ENCODE data around the gene XXYLT1.

- TF ChIP-seq TAF1 (IDR thresholded peaks at IDR 0.05; ENCODE audit: borderline replicate concordance, low read depth, low read length) = no peak
- no peak for TF ChIP-seq POLR2A (IDR thresholded peaks at IDR 0.05; ENCODE audit: low read depth, low read length)
- TF ChIP-seq POLR2AphosphoS5 (IDR thresholded peaks at IDR 0.05; ENCODE audit: low read depth, low read length) = no peak
Measured at GRCh38 chr3:195291121-195291520, 20.2 kb upstream of the XXYLT1 start.
